ENCODE data around the gene TMCC2. TPM values are rescaled to one million over a fixed set of nuclear protein-coding genes. Genes with fewer than 3 reads are reported as not detected.

The TMCC2 gene
- total and polyA plus RNA-seq, 2 of the 4 experiments (the other 2 are of a cell fraction): 2.0 to 4.2 TPM

DNA sequence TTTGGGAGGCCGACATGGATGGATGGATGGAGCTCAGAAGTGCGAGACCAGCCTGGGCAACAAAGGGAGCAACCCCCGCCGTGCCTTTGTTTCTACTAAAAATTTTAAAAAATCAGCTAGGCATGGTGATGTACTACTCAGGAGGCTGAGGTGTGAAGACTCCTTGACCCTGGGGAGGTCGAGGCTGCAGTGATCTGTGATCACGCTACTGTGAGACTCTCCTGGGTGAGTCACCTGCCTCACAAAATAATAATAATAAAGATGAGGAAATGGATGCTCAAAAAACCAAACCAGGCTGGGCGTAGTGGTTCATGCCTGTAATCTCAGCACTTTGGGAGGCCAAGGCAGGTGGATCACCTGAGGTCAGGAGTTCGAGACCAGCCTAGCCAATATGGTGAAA, 35.5 kb upstream of the TMCC2 start:
- Histone ChIP-seq H2AK5ac (ENCODE audit: low read depth, low read length) (no peak overlapping the region), H3K9me3 (ENCODE audit: control insufficient read depth, insufficient read depth, low read length) (no peaks in the 10 kb centered on the region), H3K36me3 (ENCODE audit: control insufficient read depth, insufficient read depth, low read length) (peaks cover 1% of the 10 kb centered on the region; the same call in 1 of the 2 replicates), H3K4me2 (ENCODE audit: low read depth, low read length) (no peak overlapping the region), H2BK20ac (ENCODE audit: low read depth, low read length) (no peak overlapping the region), H3K4ac (ENCODE audit: low read depth, low read length) (no peak overlapping the region), H3K9me1 (ENCODE audit: insufficient read depth, low read length) (peaks cover 22% of the 10 kb centered on the region), H2BK5ac (ENCODE audit: low read depth, low read length, poor library complexity, severe bottlenecking) (no peak overlapping the region), H3K4me1 (ENCODE audit: control insufficient read depth, insufficient read depth, low read length) (peaks cover 18% of the 10 kb centered on the region), H2BK120ac (ENCODE audit: low read depth, low read length) (no peak overlapping the region), H4K91ac (ENCODE audit: insufficient read depth, low read depth, low read length) (no peak overlapping the region), H3K56ac (ENCODE audit: extremely low read depth, insufficient read depth, low read length) (no peak overlapping the region), H4K20me1 (ENCODE audit: insufficient read depth, low read length) (peaks cover 47% of the 10 kb centered on the region), H4K8ac (ENCODE audit: low read depth in 2 of 2, low read length in 2 of 2) (no peak overlapping the region), H2AK9ac (replicated peaks; ENCODE audit: low read depth, low read length, poor library complexity) (no peak overlapping the region), H3K27ac (ENCODE audit: insufficient read depth, low read length) (no peak overlapping the region), H3K14ac (replicated peaks; ENCODE audit: low read depth, low read length) (no peak overlapping the region), H3K18ac (ENCODE audit: low read depth, low read length) (no peak overlapping the region), H3K79me1 (ENCODE audit: low read depth in 1 of 2, low read length in 2 of 2) (peaks cover 60 to 87% of the 10 kb centered on the region in 2 experiments), H2BK15ac (ENCODE audit: low read depth, low read length) (no peak overlapping the region), H3K9ac (ENCODE audit: low read depth, low read length) (no peak overlapping the region), H3K27me3 (ENCODE audit: control insufficient read depth, insufficient read depth, low read length) (no peaks in the 10 kb centered on the region), H4K5ac (ENCODE audit: low read depth, low read length) (no peak overlapping the region), H2AFZ (replicated peaks; ENCODE audit: low read length, poor library complexity) (no peak overlapping the region), H3K4me3 (ENCODE audit: insufficient read depth, low read depth, low read length) (no peak overlapping the region), H3K23ac (ENCODE audit: low read depth, low read length) (no peak overlapping the region)
- dilution Hi-C loops (cut with HindIII; ENCODE audit: low sequenced_read_pairs, unreplicated experiment): no loop called here
- POLR2A ChIA-PET (ENCODE audit: unreplicated experiment): no interaction called here
- 92% methylated on average over 4 of the region's 8 CpGs; no CpG with 5 or more reads in 1 of the 2 experiments for WGBS, 2 experiments (ENCODE audit: extremely low coverage in 2 of 2, insufficient read length in 1 of 2)
- in situ Hi-C loops (cut with MboI; ENCODE audit: low sequenced_read_pairs): no loop called here
- no TSS peak for BruUV-seq (replicated peaks)
- intact Hi-C loops (cut with micrococcal nuclease): no loop called here
- no peak for TF ChIP-seq MAFK (IDR thresholded peaks at IDR 0.05; ENCODE audit: low read depth, low read length)
- TF ChIP-seq BHLHE40 (IDR thresholded peaks at IDR 0.05; ENCODE audit: low read depth, low read length): no peak
- no peak for TF ChIP-seq ELK1 (IDR thresholded peaks at IDR 0.05; ENCODE audit: borderline replicate concordance, low read depth, low read length)
- CTCF ChIA-PET: no interaction called here
- ATAC-seq (ENCODE audit: low read depth) (no peak), DNase-seq (no peak)
